Mesenchymal stem cell (in vitro differentiated cells and primary cell): ENCODE data around the gene C4orf50. TPM values are rescaled to one million over a fixed set of nuclear protein-coding genes. Genes with fewer than 3 reads are reported as not detected.

ENCODE experiments used
- DNase-seq: peaks from one replicate; pipeline ENCODE4 v3.0.0-alpha.2; 2013
- H2AFZ ChIP-seq: one replicate; pipeline ENCODE4 v1.6.1; 2013; ENCODE audit warnings: low read depth, mild to moderate bottlenecking, control low read depth, inconsistent platforms, low read length, moderate library complexity
- H2AK5ac ChIP-seq: 2 replicates; pipeline ENCODE4 v1.6.1; 2013; ENCODE audit warnings: low read length, moderate library complexity, mild to moderate bottlenecking, inconsistent platforms; ENCODE audit not compliant: severe bottlenecking
- H2BK120ac ChIP-seq: one replicate; pipeline ENCODE4 v1.6.1; 2013; ENCODE audit warnings: low read depth, mild to moderate bottlenecking, inconsistent platforms, low read length, moderate library complexity
- H2BK12ac ChIP-seq, 2 experiments: one replicate each; pipeline ENCODE4 v1.6.1; 2013; ENCODE audit warnings: inconsistent platforms in 2 of 2, low read length in 2 of 2, mild to moderate bottlenecking in 2 of 2, moderate library complexity in 2 of 2, control low read depth in 1 of 2
- H2BK15ac ChIP-seq: one replicate; pipeline ENCODE4 v1.6.1; 2013; ENCODE audit warnings: mild to moderate bottlenecking, low read depth, inconsistent platforms; ENCODE audit not compliant: poor library complexity, severe bottlenecking
- H2BK5ac ChIP-seq: 2 replicates; pipeline ENCODE4 v1.6.1; 2013; ENCODE audit warnings: low read depth, mild to moderate bottlenecking, low read length, control low read depth, inconsistent platforms; ENCODE audit not compliant: poor library complexity, severe bottlenecking
- H3K14ac ChIP-seq, 2 experiments: one replicate each; pipeline ENCODE4 v1.6.1; 2013; ENCODE audit warnings: inconsistent platforms in 2 of 2, low read length in 2 of 2, control low read depth in 1 of 2, mild to moderate bottlenecking in 1 of 2, moderate library complexity in 1 of 2
- H3K18ac ChIP-seq, 2 experiments: one replicate each; pipeline ENCODE4 v1.6.1; 2013; ENCODE audit warnings: inconsistent platforms in 2 of 2, low read length in 2 of 2, control low read depth in 1 of 2, low read depth in 1 of 2, mild to moderate bottlenecking in 1 of 2
- H3K23ac ChIP-seq, 2 experiments: one replicate each; pipeline ENCODE4 v1.6.1; 2013; ENCODE audit warnings: inconsistent platforms in 2 of 2, low read length in 2 of 2, mild to moderate bottlenecking in 2 of 2, moderate library complexity in 2 of 2, control low read depth in 1 of 2
- H3K27ac ChIP-seq: 2 replicates; pipeline ENCODE4 v1.5.1; 2013; ENCODE audit warnings: mild to moderate bottlenecking, moderate library complexity, low read length, control low read depth, inconsistent platforms; ENCODE audit not compliant: poor library complexity, severe bottlenecking
- H3K27me3 ChIP-seq, 2 experiments: 2 replicates each; pipeline versions ENCODE4 v1.6.1 to v1.7.0; 2013; ENCODE audit warnings: low read length in 2 of 2, mild to moderate bottlenecking in 2 of 2, moderate library complexity in 2 of 2, control low read depth in 1 of 2, inconsistent platforms in 1 of 2; ENCODE audit not compliant: control insufficient read depth in 1 of 2, insufficient read depth in 1 of 2
- H3K36me3 ChIP-seq, 2 experiments: 2 replicates each; pipeline versions ENCODE4 v1.6.1 to v1.7.0; 2013; ENCODE audit warnings: low read length in 2 of 2, control low read depth in 1 of 2, inconsistent platforms in 1 of 2, low read depth in 1 of 2, mild to moderate bottlenecking in 1 of 2; ENCODE audit not compliant: insufficient read depth in 2 of 2, control insufficient read depth in 1 of 2
- H3K4ac ChIP-seq, 2 experiments: one replicate each; pipeline ENCODE4 v1.6.1; 2013; ENCODE audit warnings: inconsistent platforms in 2 of 2, low read length in 2 of 2, mild to moderate bottlenecking in 2 of 2, moderate library complexity in 2 of 2, control low read depth in 1 of 2, low read depth in 1 of 2
- H3K4me1 ChIP-seq: 2 replicates; pipeline ENCODE4 v1.6.1; 2013; ENCODE audit warnings: low read depth, low read length, control low read depth; ENCODE audit not compliant: control insufficient read depth, insufficient read depth
- H3K4me2 ChIP-seq: 2 replicates; pipeline ENCODE4 v1.6.1; 2013; ENCODE audit warnings: low read length, mild to moderate bottlenecking, inconsistent platforms; ENCODE audit not compliant: poor library complexity, severe bottlenecking
- H3K4me3 ChIP-seq, 2 experiments: 2 replicates each; pipeline versions ENCODE4 v1.5.1 to v1.7.0; 2013; ENCODE audit warnings: low read length in 2 of 2, mild to moderate bottlenecking in 2 of 2, control low read depth in 1 of 2, low read depth in 1 of 2; ENCODE audit not compliant: insufficient read depth in 1 of 2
- H3K79me1 ChIP-seq: replicated peaks from 2 replicates; pipeline ENCODE4 v1.6.1; 2013; ENCODE audit warnings: mild to moderate bottlenecking, control low read depth, low read length, inconsistent platforms; ENCODE audit not compliant: poor library complexity, severe bottlenecking
- H3K9ac ChIP-seq: 2 replicates; pipeline ENCODE4 v1.7.0; 2013; ENCODE audit warnings: mild to moderate bottlenecking, low read length, moderate library complexity
- H3K9me3 ChIP-seq: 2 replicates; pipeline ENCODE4 v1.7.0; 2013; ENCODE audit warnings: mild to moderate bottlenecking, low read length; ENCODE audit not compliant: control insufficient read depth
- H4K8ac ChIP-seq: one replicate; pipeline ENCODE4 v1.6.1; 2013; ENCODE audit warnings: inconsistent platforms, mild to moderate bottlenecking, low read length, moderate library complexity
- H4K91ac ChIP-seq: one replicate; pipeline ENCODE4 v1.6.1; 2013; ENCODE audit warnings: mild to moderate bottlenecking, low read length, inconsistent platforms
- WGBS: methylation state at CpG from one replicate; pipeline ENCODE4 v1.1.7; 2013; ENCODE audit warnings: mixed read lengths; 5-methylcytosine and 5-hydroxymethylcytosine counted together
- polyA plus RNA-seq, 2 experiments: library from polyadenylated mRNA; stranded (reverse); fragments of 200-250 nt; gene quantifications; one replicate each; pipeline ENCODE4 v1.2.3, GENCODE V29; 2013

The C4orf50 gene
- not detected for polyA plus RNA-seq (2013, experiment 1 of 2)
- polyA plus RNA-seq (2013, experiment 2 of 2): not detected

DNA sequence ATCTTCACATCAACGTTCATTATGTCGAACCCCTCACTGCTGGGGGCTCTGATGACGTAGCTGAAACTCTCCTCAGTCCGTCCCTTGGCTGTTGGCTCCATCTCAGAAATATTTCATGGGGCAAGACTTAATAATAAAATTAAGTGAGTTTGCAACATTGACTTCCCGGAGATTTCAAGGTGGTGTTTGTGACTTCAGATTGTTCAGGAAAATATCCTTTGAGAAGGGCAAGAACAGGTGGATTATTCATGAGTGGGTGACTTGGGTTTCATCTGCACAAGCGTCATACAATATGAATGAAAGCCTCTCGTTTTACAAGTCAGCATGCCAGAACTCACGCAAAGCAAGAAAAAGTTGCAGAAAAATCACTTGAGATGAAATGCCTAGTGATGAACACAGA, at the start of gene C4orf50:
TSS of gene C4orf50 (minus strand) at position 101 of the 400 bp plus-strand sequence.
- no peak within 1 kb of the TSS for H3K4me2 ChIP-seq
- no peak within 1 kb of the TSS for H3K27ac ChIP-seq
- H3K4me3 ChIP-seq: no peak within 1 kb of the TSS
- H2AFZ ChIP-seq: no peak within 1 kb of the TSS
- H3K36me3 ChIP-seq: no peaks in the 10 kb centered on the region
- H4K91ac ChIP-seq: no peak within 1 kb of the TSS
- 82% methylated on average over 8 of the region's 8 CpGs for WGBS
- H2BK12ac ChIP-seq: no peak within 1 kb of the TSS
- no peaks in the 10 kb centered on the region for H3K79me1 ChIP-seq
- no peak within 1 kb of the TSS for H3K18ac ChIP-seq
- H3K4me1 ChIP-seq: no peaks in the 10 kb centered on the region
- no peak within 1 kb of the TSS for H3K23ac ChIP-seq
- no peaks in the 10 kb centered on the region for H3K9me3 ChIP-seq
- no peak within 1 kb of the TSS for H3K9ac ChIP-seq
- H4K8ac ChIP-seq: no peak within 1 kb of the TSS
- no peak within 1 kb of the TSS for H3K4ac ChIP-seq
- H2BK15ac ChIP-seq: no peak within 1 kb of the TSS
- peaks cover 9 to 34% of the 10 kb centered on the region in 2 experiments for H3K27me3 ChIP-seq
- H3K14ac ChIP-seq: no peak within 1 kb of the TSS
- no peak within 1 kb of the TSS for H2BK120ac ChIP-seq
- no peak for DNase-seq
- H2BK5ac ChIP-seq: no peak within 1 kb of the TSS
- H2AK5ac ChIP-seq: no peak within 1 kb of the TSS

DNA sequence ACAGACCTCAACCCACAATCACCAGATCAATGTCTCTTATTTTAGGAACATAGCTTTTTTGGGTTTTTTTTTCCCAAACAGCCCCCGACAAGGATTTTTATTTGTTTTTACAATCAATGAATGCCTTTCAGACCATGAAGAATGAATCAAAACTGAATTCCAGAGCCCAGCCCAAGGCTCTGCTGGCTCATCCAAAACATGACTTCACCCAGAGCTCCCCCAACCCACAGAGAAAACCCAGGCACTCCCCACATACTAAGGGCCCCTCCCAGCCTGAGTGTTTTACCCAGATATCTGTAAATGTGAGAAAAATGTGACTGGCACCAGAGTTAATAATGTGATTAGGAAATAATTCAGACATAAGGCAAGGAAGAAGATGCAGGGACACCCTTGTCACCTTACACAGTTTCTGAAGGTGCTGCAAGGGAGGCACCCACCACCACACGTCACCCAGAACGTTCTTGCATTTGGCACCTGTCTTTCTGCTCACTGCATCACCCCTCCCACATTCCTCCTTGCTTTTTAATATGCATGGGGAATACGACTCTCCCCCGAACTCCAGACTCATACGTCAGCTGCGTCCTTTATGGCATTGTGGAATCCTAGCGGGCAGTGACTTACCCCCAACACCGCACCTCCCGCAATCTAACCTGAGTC, 47.8 kb upstream of the C4orf50 start:
- H3K4ac ChIP-seq: no peak overlapping the region
- no peak overlapping the region for H3K27ac ChIP-seq
- H2AK5ac ChIP-seq: no peak overlapping the region
- H3K14ac ChIP-seq: no peak overlapping the region
- DNase-seq: no peak
- H3K4me3 ChIP-seq: no peak overlapping the region
- H4K8ac ChIP-seq: no peak overlapping the region
- no peak overlapping the region for H2BK120ac ChIP-seq
- H3K27me3 ChIP-seq: peaks cover 0 to 9% of the 10 kb centered on the region in 2 experiments
- WGBS: 81% methylated on average over 10 of the region's 10 CpGs
- no peak overlapping the region for H2BK5ac ChIP-seq
- no peaks in the 10 kb centered on the region for H3K79me1 ChIP-seq
- H3K23ac ChIP-seq: no peak overlapping the region
- H3K36me3 ChIP-seq: no peaks in the 10 kb centered on the region
- H3K4me1 ChIP-seq: no peaks in the 10 kb centered on the region
- H2AFZ ChIP-seq: no peak overlapping the region
- no peak overlapping the region for H3K18ac ChIP-seq
- no peak overlapping the region for H2BK12ac ChIP-seq
- no peaks in the 10 kb centered on the region for H3K9me3 ChIP-seq
- H4K91ac ChIP-seq: no peak overlapping the region
- H3K4me2 ChIP-seq: no peak overlapping the region
- H3K9ac ChIP-seq: no peak overlapping the region
- no peak overlapping the region for H2BK15ac ChIP-seq

DNA sequence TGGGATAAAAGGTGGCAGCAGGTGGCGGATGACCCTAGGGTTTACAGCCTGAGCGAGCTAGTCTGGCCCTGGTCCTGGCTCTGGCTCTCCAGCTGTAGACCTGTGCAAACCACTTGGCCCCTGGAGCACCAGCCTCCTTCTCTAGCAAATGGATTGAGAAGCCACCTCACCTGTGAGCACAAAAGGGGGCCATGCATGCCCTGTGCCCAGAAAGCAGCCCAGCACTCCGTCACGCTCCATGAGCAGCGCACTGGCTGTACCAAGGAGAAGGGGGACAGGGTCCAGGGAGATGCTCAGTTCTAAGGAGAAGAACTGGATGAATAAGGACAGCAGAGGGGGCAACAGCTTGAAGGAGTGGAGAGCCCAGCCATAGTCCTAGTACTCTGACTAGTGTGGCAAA, 46.9 kb upstream of the C4orf50 start:
- no peak overlapping the region for H2BK15ac ChIP-seq
- 86% methylated on average over 5 of the region's 5 CpGs for WGBS
- no peak overlapping the region for H2BK120ac ChIP-seq
- no peak overlapping the region for H2AFZ ChIP-seq
- H3K23ac ChIP-seq: no peak overlapping the region
- no peak overlapping the region for H3K4ac ChIP-seq
- H4K8ac ChIP-seq: no peak overlapping the region
- H2AK5ac ChIP-seq: no peak overlapping the region
- no peak overlapping the region for H3K18ac ChIP-seq
- no peak overlapping the region for H2BK5ac ChIP-seq
- H3K4me1 ChIP-seq: no peaks in the 10 kb centered on the region
- H4K91ac ChIP-seq: no peak overlapping the region
- no peak for DNase-seq
- H3K4me2 ChIP-seq: no peak overlapping the region
- H3K4me3 ChIP-seq: no peak overlapping the region
- peaks cover 7% of the 10 kb centered on the region for H3K9me3 ChIP-seq
- H3K27me3 ChIP-seq: peaks cover 0 to 9% of the 10 kb centered on the region in 2 experiments
- no peak overlapping the region for H3K14ac ChIP-seq
- H3K27ac ChIP-seq: no peak overlapping the region
- H3K9ac ChIP-seq: no peak overlapping the region
- H3K36me3 ChIP-seq: no peaks in the 10 kb centered on the region
- no peak overlapping the region for H2BK12ac ChIP-seq
- no peaks in the 10 kb centered on the region for H3K79me1 ChIP-seq

DNA sequence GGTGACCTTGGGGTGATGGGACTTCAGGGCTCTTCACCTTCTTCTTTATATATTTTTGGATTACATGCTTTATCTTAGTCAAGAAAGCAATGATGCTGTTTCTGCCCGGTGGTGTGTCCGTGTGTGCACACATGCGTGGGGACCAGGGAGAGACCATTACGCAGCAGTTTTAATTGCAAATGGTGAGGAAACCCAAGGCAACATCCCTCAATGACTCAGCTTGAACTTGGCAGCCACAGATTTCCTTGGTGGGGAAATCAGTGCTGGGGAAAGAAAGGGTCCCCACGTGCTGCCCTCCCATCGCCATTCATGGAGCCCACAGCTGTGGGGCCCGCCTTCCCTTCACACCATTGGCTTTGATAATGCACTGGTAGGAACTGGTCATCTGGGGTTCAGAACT, 46.2 kb upstream of the C4orf50 start:
- H3K9me3 ChIP-seq: peaks cover 14% of the 10 kb centered on the region

More for the DNA sequence above, 46.2 kb upstream of the C4orf50 start:
- 92% methylated on average over 7 of the region's 7 CpGs for WGBS
- H2BK5ac ChIP-seq: no peak overlapping the region
- no peak overlapping the region for H3K18ac ChIP-seq
- no peak for DNase-seq
- no peak overlapping the region for H3K27ac ChIP-seq
- H3K14ac ChIP-seq: no peak overlapping the region
- no peak overlapping the region for H3K9ac ChIP-seq
- H2BK12ac ChIP-seq: no peak overlapping the region
- no peak overlapping the region for H3K4me2 ChIP-seq
- no peak overlapping the region for H2AK5ac ChIP-seq
- H3K23ac ChIP-seq: no peak overlapping the region
- no peak overlapping the region for H4K8ac ChIP-seq
- H3K4ac ChIP-seq: no peak overlapping the region
- H2AFZ ChIP-seq: no peak overlapping the region
- H3K4me1 ChIP-seq: no peaks in the 10 kb centered on the region
- H3K27me3 ChIP-seq: peaks cover 0 to 5% of the 10 kb centered on the region in 2 experiments
- no peak overlapping the region for H4K91ac ChIP-seq
- no peaks in the 10 kb centered on the region for H3K36me3 ChIP-seq
- no peak overlapping the region for H2BK15ac ChIP-seq
- no peaks in the 10 kb centered on the region for H3K79me1 ChIP-seq
- no peak overlapping the region for H3K4me3 ChIP-seq
- H2BK120ac ChIP-seq: no peak overlapping the region
